WERI-Rb-1 (cell line): Measurements from ENCODE around the gene CHST8.

Experiments
- DNase-seq: peaks from one replicate; pipeline ENCODE4 v3.0.0-alpha.2; 2020
- H3K27ac ChIP-seq: fragments of 250-450 bp; sonication (Bioruptor Pico); 2 replicates; pipeline ENCODE4 v1.5.1; 2020; ENCODE audit warnings: mild to moderate bottlenecking, moderate library complexity
- H3K27me3 ChIP-seq: fragments of 250-450 bp; sonication (Bioruptor Pico); 2 replicates; pipeline ENCODE4 v1.5.1; 2021; ENCODE audit warnings: mild to moderate bottlenecking, low read depth, moderate library complexity; ENCODE audit not compliant: insufficient read depth, severe bottlenecking
- H3K36me3 ChIP-seq: fragments of 250-450 bp; sonication (Bioruptor Pico); 2 replicates; pipeline ENCODE4 v1.5.1; 2020; ENCODE audit warnings: mild to moderate bottlenecking, moderate library complexity
- H3K4me3 ChIP-seq: 2 replicates; pipeline ENCODE4 v1.5.1; 2011; ENCODE audit warnings: low read depth, mild to moderate bottlenecking, control low read depth, low read length
- H3K9me3 ChIP-seq: fragments of 250-450 bp; sonication (Bioruptor Pico); 2 replicates; pipeline ENCODE4 v1.5.1; 2021; ENCODE audit warnings: mild to moderate bottlenecking, moderate library complexity; ENCODE audit not compliant: severe bottlenecking
- TF ChIP-seq, protein P1 (sequence below): IDR thresholded peaks from 2 replicates; pipeline ENCODE4 v1.5.1; 2011; ENCODE audit warnings: low read depth, mild to moderate bottlenecking, control low read depth, inconsistent platforms, low read length

The CHST8 gene

DNA sequence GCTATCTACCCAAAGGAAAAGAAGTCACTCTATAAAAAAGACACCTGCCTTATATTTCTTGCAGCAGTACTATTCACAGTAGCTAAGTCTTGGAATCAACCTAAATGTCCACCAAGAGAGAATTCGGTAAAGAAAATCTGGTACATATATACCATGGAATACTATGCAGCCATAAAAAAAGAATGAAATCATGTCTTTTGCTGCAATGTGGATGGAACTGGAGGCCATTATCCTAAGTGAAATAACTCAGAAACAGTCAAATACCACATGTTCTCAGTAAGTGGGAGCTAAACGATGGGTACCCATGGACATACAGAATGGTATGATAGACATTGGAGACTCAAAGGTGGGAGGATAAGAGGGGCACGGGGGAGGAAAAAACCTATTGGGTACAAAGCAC lies 92.4 kb downstream of the CHST8 start:
- Histone ChIP-seq H3K9me3 (no peaks in the 10 kb centered on the region), H3K27me3 (no peaks in the 10 kb centered on the region)
- TF ChIP-seq, protein P1, sequence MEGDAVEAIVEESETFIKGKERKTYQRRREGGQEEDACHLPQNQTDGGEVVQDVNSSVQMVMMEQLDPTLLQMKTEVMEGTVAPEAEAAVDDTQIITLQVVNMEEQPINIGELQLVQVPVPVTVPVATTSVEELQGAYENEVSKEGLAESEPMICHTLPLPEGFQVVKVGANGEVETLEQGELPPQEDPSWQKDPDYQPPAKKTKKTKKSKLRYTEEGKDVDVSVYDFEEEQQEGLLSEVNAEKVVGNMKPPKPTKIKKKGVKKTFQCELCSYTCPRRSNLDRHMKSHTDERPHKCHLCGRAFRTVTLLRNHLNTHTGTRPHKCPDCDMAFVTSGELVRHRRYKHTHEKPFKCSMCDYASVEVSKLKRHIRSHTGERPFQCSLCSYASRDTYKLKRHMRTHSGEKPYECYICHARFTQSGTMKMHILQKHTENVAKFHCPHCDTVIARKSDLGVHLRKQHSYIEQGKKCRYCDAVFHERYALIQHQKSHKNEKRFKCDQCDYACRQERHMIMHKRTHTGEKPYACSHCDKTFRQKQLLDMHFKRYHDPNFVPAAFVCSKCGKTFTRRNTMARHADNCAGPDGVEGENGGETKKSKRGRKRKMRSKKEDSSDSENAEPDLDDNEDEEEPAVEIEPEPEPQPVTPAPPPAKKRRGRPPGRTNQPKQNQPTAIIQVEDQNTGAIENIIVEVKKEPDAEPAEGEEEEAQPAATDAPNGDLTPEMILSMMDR = no peak

DNA sequence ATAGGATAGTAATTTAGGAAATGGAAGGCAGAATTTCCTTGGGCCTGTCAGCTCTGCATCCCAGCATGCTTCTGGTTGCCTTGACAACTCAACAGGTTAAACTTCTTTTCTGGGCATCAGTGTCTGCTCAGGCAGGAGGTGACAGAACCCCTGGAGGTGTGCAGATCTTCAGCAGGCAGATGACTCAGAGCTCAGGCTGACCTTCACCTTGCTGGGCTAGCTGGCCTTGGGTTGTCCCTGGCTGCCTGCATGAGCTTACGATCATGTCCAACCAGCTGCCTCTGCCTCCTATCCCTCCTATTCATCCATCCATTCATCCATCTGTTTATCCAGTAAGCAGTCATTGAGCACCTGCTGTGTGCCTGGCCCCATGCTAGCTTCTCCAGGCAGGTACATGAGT lies 93.7 kb downstream of the CHST8 start:
- DNase-seq = no peak
- Histone ChIP-seq H3K36me3 (no peaks in the 10 kb centered on the region), H3K27me3 (no peaks in the 10 kb centered on the region), H3K4me3 (no peak overlapping the region), H3K9me3 (no peaks in the 10 kb centered on the region), H3K27ac (no peak overlapping the region)
- TF ChIP-seq, protein P1 = no peak

More for the DNA sequence above, 92.4 kb downstream of the CHST8 start:
- H3K36me3 ChIP-seq = no peaks in the 10 kb centered on the region
- DNase-seq = no peak
- no peak overlapping the region for H3K4me3 ChIP-seq
- no peak overlapping the region for H3K27ac ChIP-seq

DNA sequence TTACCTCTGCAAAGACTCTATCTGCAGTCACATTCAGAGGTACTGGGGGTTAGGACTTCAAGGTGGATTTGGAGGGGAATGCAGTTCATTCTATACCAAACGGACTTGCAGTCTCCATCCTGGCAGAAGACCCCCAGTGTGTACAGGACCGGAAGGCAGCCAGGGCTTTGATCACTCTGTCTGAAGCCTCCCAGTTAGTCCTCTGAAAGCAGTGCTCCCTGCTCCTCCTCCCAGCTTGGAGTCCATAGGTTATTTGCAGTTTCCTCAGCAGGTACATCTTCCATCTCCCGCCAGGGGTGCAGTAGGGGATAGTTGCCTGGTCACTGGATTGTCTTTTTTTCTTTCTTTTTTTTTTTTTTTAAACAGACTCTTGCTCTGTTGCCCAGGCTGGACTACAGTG lies 96.1 kb downstream of the CHST8 start:
- TF ChIP-seq, protein P1 = no peak
- Histone ChIP-seq H3K27me3 (no peaks in the 10 kb centered on the region), H3K9me3 (no peaks in the 10 kb centered on the region), H3K27ac (no peak overlapping the region), H3K4me3 (no peak overlapping the region), H3K36me3 (no peaks in the 10 kb centered on the region)
- DNase-seq = no peak

DNA sequence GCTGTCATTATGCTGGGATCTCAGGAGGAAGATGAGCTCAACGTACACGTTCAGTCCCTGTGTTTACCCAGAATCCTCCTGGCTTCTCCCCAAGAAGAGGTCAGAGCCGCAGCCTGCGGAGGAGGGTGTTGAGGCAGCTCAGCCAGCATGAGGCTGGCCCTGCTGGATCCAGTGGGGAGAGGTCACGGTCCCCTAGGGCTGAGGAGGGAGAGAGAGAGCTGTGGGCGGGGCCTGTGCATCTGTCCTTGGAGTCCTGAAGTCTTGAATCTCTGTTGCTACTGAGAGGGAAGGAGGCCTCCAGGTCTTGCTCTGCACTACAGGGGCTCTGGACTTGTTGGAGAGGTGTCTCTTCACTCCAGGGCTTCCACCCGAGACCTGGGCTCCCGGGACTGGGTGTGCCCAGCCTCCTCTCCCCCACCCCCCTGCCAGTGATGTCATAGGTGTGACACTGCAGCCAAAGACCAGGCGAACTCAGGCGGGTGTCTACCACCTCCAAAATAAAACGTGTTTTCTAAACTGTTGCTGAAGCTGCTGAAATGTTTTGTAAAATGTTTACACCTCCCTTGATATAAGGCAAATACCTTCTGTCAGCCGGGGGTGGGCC lies 97.0 kb downstream of the CHST8 start:
- H3K4me3 ChIP-seq = no peak overlapping the region
- H3K9me3 ChIP-seq = no peaks in the 10 kb centered on the region
- no peak for DNase-seq
- TF ChIP-seq, protein P1 = no peak
- no peaks in the 10 kb centered on the region for H3K36me3 ChIP-seq
- no peaks in the 10 kb centered on the region for H3K27me3 ChIP-seq
- H3K27ac ChIP-seq = no peak overlapping the region

DNA sequence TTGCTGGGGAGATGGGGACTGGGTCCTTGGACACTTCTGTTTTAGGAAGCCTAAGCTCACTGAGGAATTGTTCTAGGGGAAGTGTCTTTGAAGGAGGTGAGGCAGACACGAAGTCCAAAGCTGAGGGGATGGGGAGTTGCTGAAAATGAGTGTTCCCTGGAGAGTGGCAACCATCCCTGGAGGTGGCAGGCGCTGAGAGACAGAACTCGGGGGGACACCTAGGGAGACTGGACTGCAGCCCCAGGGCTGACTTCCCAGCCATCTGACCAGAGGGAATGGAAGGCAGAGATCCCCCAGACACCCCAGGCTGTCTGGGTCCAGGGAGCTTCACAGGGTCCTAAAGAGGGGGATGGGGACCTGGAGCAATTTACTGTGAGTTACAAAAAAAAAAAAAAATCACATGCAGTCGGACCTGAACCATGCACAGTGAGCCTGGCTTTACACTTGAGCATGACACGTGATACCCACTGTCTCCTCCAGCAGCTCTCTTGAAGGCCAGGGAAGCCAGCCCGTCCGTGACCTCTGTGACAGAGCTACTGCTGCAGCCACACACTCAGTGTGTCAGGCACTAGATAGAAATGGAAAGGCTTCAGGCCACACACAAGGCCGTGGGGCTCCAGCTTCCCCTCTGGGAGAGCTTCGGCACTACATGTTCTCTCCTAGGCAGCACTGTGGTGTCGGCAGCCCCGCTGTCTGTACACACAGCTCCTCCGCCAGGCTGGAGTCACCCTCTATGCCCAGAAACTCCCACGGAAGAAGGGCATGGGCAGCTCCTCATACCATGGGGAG lies 97.8 kb downstream of the CHST8 start:
- no peak overlapping the region for H3K4me3 ChIP-seq
- H3K9me3 ChIP-seq = no peaks in the 10 kb centered on the region
- no peaks in the 10 kb centered on the region for H3K36me3 ChIP-seq
- DNase-seq = no peak
- TF ChIP-seq, protein P1 = no peak
- H3K27ac ChIP-seq = no peak overlapping the region
- no peaks in the 10 kb centered on the region for H3K27me3 ChIP-seq
